Ishikawa (cell line): ENCODE results near the gene ARMC3.

Experiments used
- CEBPB ChIP-seq: IDR thresholded peaks from 2 replicates; pipeline ENCODE4 v1.6.1; 2012
- CREB1 ChIP-seq: IDR thresholded peaks from 2 replicates; pipeline ENCODE4 v1.6.1; 2012; ENCODE audit warnings: low read depth
- EGR1 ChIP-seq: IDR thresholded peaks from 2 replicates; pipeline ENCODE4 v1.6.1; 2012
- EP300 ChIP-seq: IDR thresholded peaks from 2 replicates; pipeline ENCODE4 v1.6.1; 2012; ENCODE audit warnings: borderline replicate concordance
- FOXM1 ChIP-seq: IDR thresholded peaks from 2 replicates; pipeline ENCODE4 v1.6.1; 2012; ENCODE audit warnings: low read depth, borderline replicate concordance
- RAD21 ChIP-seq: IDR thresholded peaks from 2 replicates; pipeline ENCODE4 v1.6.1; 2012; ENCODE audit warnings: low read depth
- TAF1 ChIP-seq: IDR thresholded peaks from 2 replicates; pipeline ENCODE4 v1.6.1; 2012; ENCODE audit warnings: low read depth, mild to moderate bottlenecking
- TCF12 ChIP-seq: IDR thresholded peaks from 2 replicates; pipeline ENCODE4 v1.6.1; 2012; ENCODE audit warnings: low read depth
- TEAD4 ChIP-seq: IDR thresholded peaks from 2 replicates; pipeline ENCODE4 v1.6.1; 2012
- YY1 ChIP-seq: IDR thresholded peaks from 2 replicates; pipeline ENCODE4 v1.6.1; 2012; ENCODE audit warnings: low read depth
- TF ChIP-seq, protein P1 (sequence below): IDR thresholded peaks from 2 replicates; pipeline ENCODE4 v1.6.1; 2012
- TF ChIP-seq, protein P2 (sequence below): IDR thresholded peaks from 2 replicates; pipeline ENCODE4 v1.6.1; 2012; ENCODE audit warnings: low read depth, mild to moderate bottlenecking
- TF ChIP-seq, protein P3 (sequence below): IDR thresholded peaks from 2 replicates; pipeline ENCODE4 v1.6.1; 2012

DNA sequence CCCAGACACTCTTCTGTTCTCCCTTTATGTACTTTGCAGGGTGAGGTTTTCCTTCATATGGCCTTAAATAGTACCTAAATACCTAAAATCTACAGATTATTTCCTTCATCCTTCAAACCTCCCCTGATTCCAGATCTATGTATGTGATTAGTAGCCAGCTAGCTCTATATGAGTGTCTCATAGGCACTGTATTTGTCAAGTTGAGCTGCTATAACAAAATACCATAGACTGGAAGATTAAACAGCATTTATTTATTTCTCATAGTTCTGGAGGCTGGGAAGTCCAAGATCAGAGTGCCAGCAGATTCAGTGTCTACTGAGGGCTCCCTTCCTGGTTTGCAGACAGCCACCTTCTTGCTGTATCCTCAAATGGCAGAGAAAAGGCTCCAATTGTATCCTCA is 106.9 kb downstream of the ARMC3 start:
- TF ChIP-seq TCF12 (no peak), CEBPB (no peak), EGR1 (no peak), EP300 (no peak), TAF1 (no peak), CREB1 (no peak), RAD21 (no peak), FOXM1 (no peak), YY1 (no peak), TEAD4 (no peak)
- TF ChIP-seq, protein P1, sequence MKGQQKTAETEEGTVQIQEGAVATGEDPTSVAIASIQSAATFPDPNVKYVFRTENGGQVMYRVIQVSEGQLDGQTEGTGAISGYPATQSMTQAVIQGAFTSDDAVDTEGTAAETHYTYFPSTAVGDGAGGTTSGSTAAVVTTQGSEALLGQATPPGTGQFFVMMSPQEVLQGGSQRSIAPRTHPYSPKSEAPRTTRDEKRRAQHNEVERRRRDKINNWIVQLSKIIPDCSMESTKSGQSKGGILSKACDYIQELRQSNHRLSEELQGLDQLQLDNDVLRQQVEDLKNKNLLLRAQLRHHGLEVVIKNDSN: no peak
- TF ChIP-seq, protein P2, sequence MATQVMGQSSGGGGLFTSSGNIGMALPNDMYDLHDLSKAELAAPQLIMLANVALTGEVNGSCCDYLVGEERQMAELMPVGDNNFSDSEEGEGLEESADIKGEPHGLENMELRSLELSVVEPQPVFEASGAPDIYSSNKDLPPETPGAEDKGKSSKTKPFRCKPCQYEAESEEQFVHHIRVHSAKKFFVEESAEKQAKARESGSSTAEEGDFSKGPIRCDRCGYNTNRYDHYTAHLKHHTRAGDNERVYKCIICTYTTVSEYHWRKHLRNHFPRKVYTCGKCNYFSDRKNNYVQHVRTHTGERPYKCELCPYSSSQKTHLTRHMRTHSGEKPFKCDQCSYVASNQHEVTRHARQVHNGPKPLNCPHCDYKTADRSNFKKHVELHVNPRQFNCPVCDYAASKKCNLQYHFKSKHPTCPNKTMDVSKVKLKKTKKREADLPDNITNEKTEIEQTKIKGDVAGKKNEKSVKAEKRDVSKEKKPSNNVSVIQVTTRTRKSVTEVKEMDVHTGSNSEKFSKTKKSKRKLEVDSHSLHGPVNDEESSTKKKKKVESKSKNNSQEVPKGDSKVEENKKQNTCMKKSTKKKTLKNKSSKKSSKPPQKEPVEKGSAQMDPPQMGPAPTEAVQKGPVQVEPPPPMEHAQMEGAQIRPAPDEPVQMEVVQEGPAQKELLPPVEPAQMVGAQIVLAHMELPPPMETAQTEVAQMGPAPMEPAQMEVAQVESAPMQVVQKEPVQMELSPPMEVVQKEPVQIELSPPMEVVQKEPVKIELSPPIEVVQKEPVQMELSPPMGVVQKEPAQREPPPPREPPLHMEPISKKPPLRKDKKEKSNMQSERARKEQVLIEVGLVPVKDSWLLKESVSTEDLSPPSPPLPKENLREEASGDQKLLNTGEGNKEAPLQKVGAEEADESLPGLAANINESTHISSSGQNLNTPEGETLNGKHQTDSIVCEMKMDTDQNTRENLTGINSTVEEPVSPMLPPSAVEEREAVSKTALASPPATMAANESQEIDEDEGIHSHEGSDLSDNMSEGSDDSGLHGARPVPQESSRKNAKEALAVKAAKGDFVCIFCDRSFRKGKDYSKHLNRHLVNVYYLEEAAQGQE: no peak
- TF ChIP-seq, protein P3, sequence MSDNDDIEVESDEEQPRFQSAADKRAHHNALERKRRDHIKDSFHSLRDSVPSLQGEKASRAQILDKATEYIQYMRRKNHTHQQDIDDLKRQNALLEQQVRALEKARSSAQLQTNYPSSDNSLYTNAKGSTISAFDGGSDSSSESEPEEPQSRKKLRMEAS: no peak
